ENCODE data around the gene DGKQ. TPM values are rescaled to one million over a fixed set of nuclear protein-coding genes. Genes with fewer than 3 reads are reported as not detected.

The DGKQ gene
- total and polyA plus RNA-seq, 9 of the 15 experiments (the other 6 are each of a cell fraction or from before 2014, with no cell fraction given), result 0.17 to 22.0 (median 5.6) TPM

DNA sequence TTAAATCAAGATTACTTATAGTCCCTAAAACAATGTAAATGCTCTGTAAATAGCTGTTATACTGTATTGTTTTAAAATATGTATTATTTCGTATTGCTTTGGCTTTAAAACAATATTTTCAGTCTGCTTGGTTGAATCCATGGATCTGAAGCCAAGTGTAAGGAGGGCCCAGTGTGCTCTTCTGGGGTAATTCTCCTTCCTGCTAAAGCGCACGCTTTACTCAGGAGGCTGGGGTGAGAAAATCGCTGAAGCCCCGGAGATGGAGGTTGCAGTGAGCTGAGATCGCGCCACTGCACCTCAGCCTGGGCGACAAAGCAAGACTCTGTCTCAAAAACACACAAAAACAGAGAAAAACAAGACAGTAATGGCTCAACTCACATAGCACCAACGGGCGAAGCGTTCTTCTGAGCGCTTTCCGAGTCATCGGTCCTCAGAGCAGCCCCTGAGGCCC lies 13.1 kb upstream of the DGKQ start (continued):
- TF ChIP-seq, protein P1, sequence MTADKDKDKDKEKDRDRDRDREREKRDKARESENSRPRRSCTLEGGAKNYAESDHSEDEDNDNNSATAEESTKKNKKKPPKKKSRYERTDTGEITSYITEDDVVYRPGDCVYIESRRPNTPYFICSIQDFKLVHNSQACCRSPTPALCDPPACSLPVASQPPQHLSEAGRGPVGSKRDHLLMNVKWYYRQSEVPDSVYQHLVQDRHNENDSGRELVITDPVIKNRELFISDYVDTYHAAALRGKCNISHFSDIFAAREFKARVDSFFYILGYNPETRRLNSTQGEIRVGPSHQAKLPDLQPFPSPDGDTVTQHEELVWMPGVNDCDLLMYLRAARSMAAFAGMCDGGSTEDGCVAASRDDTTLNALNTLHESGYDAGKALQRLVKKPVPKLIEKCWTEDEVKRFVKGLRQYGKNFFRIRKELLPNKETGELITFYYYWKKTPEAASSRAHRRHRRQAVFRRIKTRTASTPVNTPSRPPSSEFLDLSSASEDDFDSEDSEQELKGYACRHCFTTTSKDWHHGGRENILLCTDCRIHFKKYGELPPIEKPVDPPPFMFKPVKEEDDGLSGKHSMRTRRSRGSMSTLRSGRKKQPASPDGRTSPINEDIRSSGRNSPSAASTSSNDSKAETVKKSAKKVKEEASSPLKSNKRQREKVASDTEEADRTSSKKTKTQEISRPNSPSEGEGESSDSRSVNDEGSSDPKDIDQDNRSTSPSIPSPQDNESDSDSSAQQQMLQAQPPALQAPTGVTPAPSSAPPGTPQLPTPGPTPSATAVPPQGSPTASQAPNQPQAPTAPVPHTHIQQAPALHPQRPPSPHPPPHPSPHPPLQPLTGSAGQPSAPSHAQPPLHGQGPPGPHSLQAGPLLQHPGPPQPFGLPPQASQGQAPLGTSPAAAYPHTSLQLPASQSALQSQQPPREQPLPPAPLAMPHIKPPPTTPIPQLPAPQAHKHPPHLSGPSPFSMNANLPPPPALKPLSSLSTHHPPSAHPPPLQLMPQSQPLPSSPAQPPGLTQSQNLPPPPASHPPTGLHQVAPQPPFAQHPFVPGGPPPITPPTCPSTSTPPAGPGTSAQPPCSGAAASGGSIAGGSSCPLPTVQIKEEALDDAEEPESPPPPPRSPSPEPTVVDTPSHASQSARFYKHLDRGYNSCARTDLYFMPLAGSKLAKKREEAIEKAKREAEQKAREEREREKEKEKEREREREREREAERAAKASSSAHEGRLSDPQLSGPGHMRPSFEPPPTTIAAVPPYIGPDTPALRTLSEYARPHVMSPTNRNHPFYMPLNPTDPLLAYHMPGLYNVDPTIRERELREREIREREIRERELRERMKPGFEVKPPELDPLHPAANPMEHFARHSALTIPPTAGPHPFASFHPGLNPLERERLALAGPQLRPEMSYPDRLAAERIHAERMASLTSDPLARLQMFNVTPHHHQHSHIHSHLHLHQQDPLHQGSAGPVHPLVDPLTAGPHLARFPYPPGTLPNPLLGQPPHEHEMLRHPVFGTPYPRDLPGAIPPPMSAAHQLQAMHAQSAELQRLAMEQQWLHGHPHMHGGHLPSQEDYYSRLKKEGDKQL (CRISPR knock-in tag; IDR thresholded peaks at IDR 0.05; ENCODE audit: borderline replicate concordance), result no peak
- no peak for TF ChIP-seq NCOA4 (IDR thresholded peaks at IDR 0.05; ENCODE audit: partially characterized antibody)
- TF ChIP-seq, protein P2, sequence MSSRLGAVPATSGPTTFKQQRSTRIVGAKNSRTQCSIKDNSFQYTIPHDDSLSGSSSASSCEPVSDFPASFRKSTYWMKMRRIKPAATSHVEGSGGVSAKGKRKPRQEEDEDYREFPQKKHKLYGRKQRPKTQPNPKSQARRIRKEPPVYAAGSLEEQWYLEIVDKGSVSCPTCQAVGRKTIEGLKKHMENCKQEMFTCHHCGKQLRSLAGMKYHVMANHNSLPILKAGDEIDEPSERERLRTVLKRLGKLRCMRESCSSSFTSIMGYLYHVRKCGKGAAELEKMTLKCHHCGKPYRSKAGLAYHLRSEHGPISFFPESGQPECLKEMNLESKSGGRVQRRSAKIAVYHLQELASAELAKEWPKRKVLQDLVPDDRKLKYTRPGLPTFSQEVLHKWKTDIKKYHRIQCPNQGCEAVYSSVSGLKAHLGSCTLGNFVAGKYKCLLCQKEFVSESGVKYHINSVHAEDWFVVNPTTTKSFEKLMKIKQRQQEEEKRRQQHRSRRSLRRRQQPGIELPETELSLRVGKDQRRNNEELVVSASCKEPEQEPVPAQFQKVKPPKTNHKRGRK (tag; IDR thresholded peaks at IDR 0.05), result no peak
- TF ChIP-seq ETS2 (tag; IDR thresholded peaks at IDR 0.05; ENCODE audit: borderline replicate concordance, poor library complexity, severe bottlenecking), result no peak
- TF ChIP-seq, protein P3, sequence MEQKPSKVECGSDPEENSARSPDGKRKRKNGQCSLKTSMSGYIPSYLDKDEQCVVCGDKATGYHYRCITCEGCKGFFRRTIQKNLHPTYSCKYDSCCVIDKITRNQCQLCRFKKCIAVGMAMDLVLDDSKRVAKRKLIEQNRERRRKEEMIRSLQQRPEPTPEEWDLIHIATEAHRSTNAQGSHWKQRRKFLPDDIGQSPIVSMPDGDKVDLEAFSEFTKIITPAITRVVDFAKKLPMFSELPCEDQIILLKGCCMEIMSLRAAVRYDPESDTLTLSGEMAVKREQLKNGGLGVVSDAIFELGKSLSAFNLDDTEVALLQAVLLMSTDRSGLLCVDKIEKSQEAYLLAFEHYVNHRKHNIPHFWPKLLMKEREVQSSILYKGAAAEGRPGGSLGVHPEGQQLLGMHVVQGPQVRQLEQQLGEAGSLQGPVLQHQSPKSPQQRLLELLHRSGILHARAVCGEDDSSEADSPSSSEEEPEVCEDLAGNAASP (IDR thresholded peaks at IDR 0.05), result no peak
- TF ChIP-seq ZNF282 (CRISPR knock-in tag; IDR thresholded peaks at IDR 0.05), result no peak
- no peak for TF ChIP-seq SETDB1 (IDR thresholded peaks at IDR 0.05; ENCODE audit: low read length)
- no peak for TF ChIP-seq ELF2 (CRISPR knock-in tag; IDR thresholded peaks at IDR 0.05)
- TF ChIP-seq, protein P4, sequence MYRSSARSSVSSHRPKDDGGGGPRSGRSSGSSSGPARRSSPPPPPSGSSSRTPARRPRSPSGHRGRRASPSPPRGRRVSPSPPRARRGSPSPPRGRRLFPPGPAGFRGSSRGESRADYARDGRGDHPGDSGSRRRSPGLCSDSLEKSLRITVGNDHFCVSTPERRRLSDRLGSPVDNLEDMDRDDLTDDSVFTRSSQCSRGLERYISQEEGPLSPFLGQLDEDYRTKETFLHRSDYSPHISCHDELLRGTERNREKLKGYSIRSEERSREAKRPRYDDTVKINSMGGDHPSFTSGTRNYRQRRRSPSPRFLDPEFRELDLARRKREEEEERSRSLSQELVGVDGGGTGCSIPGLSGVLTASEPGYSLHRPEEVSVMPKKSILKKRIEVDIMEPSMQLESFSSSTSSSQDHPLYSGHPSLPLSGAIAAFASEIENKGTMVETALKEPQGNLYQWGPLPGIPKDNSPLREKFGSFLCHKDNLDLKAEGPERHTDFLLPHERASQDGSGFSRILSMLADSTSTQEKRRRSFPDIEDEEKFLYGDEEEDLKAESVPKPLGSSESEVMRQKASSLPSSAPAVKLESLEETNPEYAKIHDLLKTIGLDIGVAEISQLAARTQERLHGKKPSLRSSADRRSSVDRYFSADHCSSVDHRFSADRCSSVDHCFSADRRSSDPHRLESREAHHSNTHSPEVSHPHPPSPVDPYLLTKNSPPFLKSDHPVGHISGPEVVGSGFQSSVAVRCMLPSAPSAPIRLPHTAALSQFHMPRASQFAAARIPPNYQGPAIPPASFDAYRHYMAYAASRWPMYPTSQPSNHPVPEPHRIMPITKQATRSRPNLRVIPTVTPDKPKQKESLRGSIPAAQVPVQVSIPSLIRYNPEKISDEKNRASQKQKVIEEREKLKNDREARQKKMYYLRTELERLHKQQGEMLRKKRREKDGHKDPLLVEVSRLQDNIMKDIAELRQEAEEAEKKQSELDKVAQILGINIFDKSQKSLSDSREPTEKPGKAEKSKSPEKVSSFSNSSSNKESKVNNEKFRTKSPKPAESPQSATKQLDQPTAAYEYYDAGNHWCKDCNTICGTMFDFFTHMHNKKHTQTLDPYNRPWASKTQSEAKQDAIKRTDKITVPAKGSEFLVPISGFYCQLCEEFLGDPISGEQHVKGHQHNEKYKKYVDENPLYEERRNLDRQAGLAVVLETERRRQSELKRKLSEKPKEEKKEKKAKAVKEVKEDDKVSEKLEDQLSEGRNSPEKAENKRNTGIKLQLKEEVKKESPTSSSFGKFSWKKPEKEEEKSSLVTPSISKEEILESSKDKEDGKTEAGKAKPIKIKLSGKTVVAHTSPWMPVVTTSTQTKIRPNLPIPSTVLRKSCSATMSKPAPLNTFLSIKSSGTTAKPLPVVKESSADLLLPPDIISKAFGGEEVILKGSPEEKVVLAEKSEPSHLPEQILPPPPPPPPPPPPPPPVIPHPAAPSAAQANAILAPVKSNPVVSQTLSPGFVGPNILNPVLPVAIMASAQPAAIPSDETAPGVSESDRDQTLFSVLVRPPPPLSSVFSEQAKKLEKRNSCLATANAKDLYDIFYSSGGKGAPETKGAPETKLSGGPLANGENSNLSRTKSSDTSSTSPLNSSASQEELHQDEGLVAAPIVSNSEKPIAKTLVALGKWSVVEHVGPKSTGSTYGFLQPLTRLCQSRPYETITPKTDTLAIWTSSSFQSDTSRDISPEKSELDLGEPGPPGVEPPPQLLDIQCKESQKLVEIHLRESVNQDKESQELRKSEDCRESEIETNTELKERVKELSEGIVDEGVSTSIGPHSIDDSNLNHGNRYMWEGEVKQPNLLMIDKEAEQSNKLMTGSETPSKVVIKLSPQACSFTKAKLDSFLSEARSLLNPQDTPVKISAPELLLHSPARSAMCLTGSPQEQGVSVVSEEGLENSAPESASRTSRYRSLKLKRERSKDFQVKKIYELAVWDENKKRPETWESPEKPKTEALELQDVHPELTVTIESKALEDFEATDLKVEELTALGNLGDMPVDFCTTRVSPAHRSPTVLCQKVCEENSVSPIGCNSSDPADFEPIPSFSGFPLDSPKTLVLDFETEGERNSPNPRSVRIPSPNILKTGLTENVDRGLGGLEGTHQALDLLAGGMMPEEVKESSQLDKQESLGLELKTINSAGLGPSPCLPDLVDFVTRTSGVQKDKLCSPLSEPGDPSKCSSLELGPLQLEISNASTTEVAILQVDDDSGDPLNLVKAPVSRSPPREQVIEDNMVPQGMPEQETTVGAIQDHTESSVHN (IDR thresholded peaks at IDR 0.05; ENCODE audit: borderline replicate concordance in 1 of 2, low read depth in 1 of 2), result no peak
